Measurements from ENCODE around the gene LRRC7.

Gene LRRC7

GRCh38 chr1:69993810-69994209, 426.1 kb downstream of the LRRC7 start:
- DNase-seq (ENCODE audit: low spot score): no peak
- no peak for TF ChIP-seq CTCF (conservative IDR thresholded peaks at IDR 0.05; ENCODE audit: low read depth)
- ChIA-PET CTCF (no interaction called here), POLR2A (ENCODE audit: low non-redundant PET) (no interaction called here)
- H3K27ac ChIP-seq: no peak overlapping the region

GRCh38 chr1:69994241-69994640, 426.5 kb downstream of the LRRC7 start:
- peak; percentile 6 for DNase-seq (ENCODE audit: low spot score)
- H3K27ac ChIP-seq: no peak overlapping the region
- CTCF ChIA-PET: no interaction called here
- no peak for TF ChIP-seq CTCF (conservative IDR thresholded peaks at IDR 0.05; ENCODE audit: low read depth)
- POLR2A ChIA-PET (ENCODE audit: low non-redundant PET): no interaction called here

- CTCF ChIA-PET: interaction anchor here (0.6 kb wide), 1 partner anchor 1210 kb away, joined by 5 read pairs; no protein-coding TSS in a partner anchor
- H3K27ac ChIP-seq: no peak overlapping the region
- POLR2A ChIA-PET (ENCODE audit: low non-redundant PET): no interaction called here
- no peak for TF ChIP-seq CTCF (conservative IDR thresholded peaks at IDR 0.05; ENCODE audit: low read depth)
- no peak for DNase-seq (ENCODE audit: low spot score)
Observed at GRCh38 chr1:69998847-69999246, 431.1 kb downstream of the LRRC7 start.

- POLR2A ChIA-PET (ENCODE audit: low non-redundant PET): no interaction called here
- no peak overlapping the region for H3K27ac ChIP-seq
- no peak for TF ChIP-seq CTCF (conservative IDR thresholded peaks at IDR 0.05; ENCODE audit: low read depth)
- DNase-seq (ENCODE audit: low spot score): no peak
- CTCF ChIA-PET: no interaction called here
Observed at GRCh38 chr1:70003211-70003908, 435.6 kb downstream of the LRRC7 start.

GRCh38 chr1:70005386-70006034, 437.8 kb downstream of the LRRC7 start:
- no peak overlapping the region for H3K27ac ChIP-seq
- POLR2A ChIA-PET (ENCODE audit: low non-redundant PET): no interaction called here
- CTCF ChIA-PET: no interaction called here
- no peak for TF ChIP-seq CTCF (conservative IDR thresholded peaks at IDR 0.05; ENCODE audit: low read depth)
- DNase-seq (ENCODE audit: low spot score): no peak

GRCh38 chr1:70008660-70009059, 440.9 kb downstream of the LRRC7 start:
- ChIA-PET CTCF (no interaction called here), POLR2A (ENCODE audit: low non-redundant PET) (no interaction called here)
- DNase-seq (ENCODE audit: low spot score): no peak
- TF ChIP-seq CTCF (conservative IDR thresholded peaks at IDR 0.05; ENCODE audit: low read depth): no peak
- H3K27ac ChIP-seq: no peak overlapping the region
